Measurements from ENCODE around the gene PTP4A1.

Gene PTP4A1

DNA sequence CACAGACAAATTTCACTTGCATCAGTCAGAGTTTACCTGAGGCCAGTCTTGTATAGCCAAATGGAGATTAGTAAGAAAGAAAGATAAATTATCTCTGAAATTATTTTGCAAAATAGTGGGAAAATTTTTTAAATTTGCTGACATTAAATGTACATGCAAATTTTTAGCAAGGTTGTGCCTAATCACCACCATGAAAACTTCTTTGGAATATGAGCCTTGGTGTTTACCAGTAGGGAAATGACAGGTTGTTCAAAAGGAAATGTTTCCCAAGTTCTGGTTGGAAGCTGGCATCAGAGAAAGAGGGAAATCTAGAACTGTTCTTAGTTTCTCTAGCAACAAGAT, 34.4 kb upstream of the PTP4A1 start:
- Histone ChIP-seq H3K27me3 (ENCODE audit: control insufficient read depth, insufficient read depth, low read length) (no peaks in the 10 kb centered on the region), H3K9ac (ENCODE audit: low read length) (no peak overlapping the region), H3K27ac (ENCODE audit: low read depth, low read length) (no peak overlapping the region), H3K4me3 (ENCODE audit: low read length) (no peak overlapping the region), H3K4me1 (ENCODE audit: control insufficient read depth, insufficient read depth, low read length) (no peaks in the 10 kb centered on the region), H3K36me3 (ENCODE audit: control insufficient read depth, insufficient read depth, low read length) (no peaks in the 10 kb centered on the region)

DNA sequence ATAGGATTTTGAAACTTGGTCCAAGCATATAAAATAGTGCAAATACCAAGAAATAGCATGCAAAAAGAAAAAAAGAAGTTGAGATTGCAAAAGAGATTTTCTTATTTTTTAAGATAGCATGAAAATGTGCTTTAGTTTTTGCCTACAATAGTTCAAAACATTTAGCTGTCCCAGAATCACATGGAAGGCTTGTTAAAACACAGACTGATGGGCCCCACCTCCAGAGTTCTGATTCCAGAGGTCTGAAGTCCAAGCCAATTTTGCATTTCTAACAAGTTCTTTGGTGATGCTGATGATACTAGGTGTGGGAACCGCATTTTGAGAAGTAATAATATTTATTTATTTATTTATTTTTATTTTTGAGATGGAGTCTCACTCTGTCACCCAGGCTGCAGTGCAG, 33.7 kb upstream of the PTP4A1 start:
- no peaks in the 10 kb centered on the region for H3K27me3 ChIP-seq (ENCODE audit: control insufficient read depth, insufficient read depth, low read length)
- no peaks in the 10 kb centered on the region for H3K36me3 ChIP-seq (ENCODE audit: control insufficient read depth, insufficient read depth, low read length)
- no peaks in the 10 kb centered on the region for H3K4me1 ChIP-seq (ENCODE audit: control insufficient read depth, insufficient read depth, low read length)
- no peak overlapping the region for H3K9ac ChIP-seq (ENCODE audit: low read length)
- H3K4me3 ChIP-seq (ENCODE audit: low read length) = no peak overlapping the region
- no peak overlapping the region for H3K27ac ChIP-seq (ENCODE audit: low read depth, low read length)

DNA sequence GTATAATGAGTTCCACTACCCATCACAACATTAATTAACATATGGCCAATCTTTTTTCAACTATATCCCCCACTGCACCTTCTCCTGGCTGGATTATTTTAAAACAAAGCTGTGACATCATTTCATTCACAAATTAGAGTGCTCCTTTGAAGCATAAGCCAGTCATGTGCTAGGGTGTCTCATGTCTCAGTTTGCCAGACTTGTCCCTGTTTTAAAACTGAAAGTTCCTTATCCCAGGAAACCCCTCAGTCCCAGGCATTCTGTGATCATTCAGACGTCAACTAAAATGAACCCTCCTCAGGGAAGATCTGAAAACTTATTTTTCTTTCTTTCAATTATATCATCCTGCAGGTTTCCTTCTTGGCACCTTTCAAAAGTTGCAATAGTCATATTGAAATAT, 29.3 kb upstream of the PTP4A1 start:
- Histone ChIP-seq H3K36me3 (ENCODE audit: control insufficient read depth, insufficient read depth, low read length) (no peaks in the 10 kb centered on the region), H3K4me1 (ENCODE audit: control insufficient read depth, insufficient read depth, low read length) (no peaks in the 10 kb centered on the region), H3K27ac (ENCODE audit: low read depth, low read length) (no peak overlapping the region), H3K27me3 (ENCODE audit: control insufficient read depth, insufficient read depth, low read length) (no peaks in the 10 kb centered on the region), H3K9ac (ENCODE audit: low read length) (no peak overlapping the region), H3K4me3 (ENCODE audit: low read length) (no peak overlapping the region)

DNA sequence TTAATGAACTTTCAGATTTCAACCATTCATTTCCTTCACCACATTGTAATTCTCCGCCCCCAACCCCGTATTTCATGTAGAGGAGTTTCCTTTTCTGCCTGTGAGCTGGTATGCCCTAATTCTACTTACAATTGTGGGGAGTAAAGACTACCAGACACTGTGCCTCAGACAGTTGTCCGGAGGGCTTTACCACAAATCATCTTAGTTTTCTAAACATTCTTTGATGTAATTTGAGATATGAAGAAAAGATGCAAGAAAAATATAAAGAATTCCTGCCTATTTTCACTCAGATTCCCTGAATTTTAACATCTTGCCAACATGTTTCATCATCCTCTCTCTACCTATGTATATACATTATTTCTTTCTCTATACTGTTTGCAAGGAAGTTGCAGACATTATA, 28.3 kb upstream of the PTP4A1 start:
- Histone ChIP-seq H3K4me3 (ENCODE audit: low read length) (no peak overlapping the region), H3K4me1 (ENCODE audit: control insufficient read depth, insufficient read depth, low read length) (no peaks in the 10 kb centered on the region), H3K27ac (ENCODE audit: low read depth, low read length) (no peak overlapping the region), H3K9ac (ENCODE audit: low read length) (no peak overlapping the region), H3K27me3 (ENCODE audit: control insufficient read depth, insufficient read depth, low read length) (no peaks in the 10 kb centered on the region), H3K36me3 (ENCODE audit: control insufficient read depth, insufficient read depth, low read length) (no peaks in the 10 kb centered on the region)

DNA sequence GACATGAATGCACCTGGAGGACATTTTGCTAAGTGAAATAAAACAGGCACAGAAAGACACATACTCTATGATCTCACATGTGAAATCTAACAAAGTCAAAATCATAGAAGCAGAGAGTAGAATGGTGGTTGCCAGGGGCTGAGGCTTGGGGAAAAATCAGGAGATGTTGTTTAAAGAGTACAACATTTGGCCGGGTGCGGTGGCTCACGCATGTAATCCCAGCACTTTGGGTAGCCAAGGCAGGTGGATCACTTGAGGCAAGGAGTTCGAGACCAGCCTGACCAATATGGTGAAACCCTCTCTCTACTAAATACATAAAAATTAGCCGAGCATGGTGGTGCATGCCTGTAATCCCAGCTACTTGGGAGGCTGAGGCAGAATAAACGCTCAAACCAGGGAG, 26.0 kb upstream of the PTP4A1 start:
- H3K9ac ChIP-seq (ENCODE audit: low read length) = no peak overlapping the region

DNA sequence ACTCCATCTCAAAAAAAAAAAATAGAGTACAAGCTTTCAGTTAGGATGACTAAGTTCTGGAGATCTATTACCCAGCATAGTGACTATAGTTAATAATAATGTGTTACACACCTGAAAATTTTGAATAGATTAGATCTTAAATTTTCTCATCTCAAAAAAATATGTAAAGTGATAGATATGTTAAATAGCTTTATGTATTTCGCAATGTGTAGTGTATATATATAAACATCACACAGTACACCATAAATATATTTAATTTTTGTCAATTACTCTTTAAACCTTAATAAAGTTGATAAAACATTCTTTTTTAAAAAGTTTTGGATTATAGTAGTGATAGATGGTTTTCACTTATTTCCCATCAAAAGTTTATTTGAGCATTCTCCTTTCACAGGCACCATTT, 25.6 kb upstream of the PTP4A1 start:
- Histone ChIP-seq H3K36me3 (ENCODE audit: control insufficient read depth, insufficient read depth, low read length) (no peaks in the 10 kb centered on the region), H3K4me1 (ENCODE audit: control insufficient read depth, insufficient read depth, low read length) (no peaks in the 10 kb centered on the region), H3K9ac (ENCODE audit: low read length) (no peak overlapping the region), H3K27ac (ENCODE audit: low read depth, low read length) (no peak overlapping the region), H3K4me3 (ENCODE audit: low read length) (no peak overlapping the region), H3K27me3 (ENCODE audit: control insufficient read depth, insufficient read depth, low read length) (no peaks in the 10 kb centered on the region)

More for the DNA sequence above, 26.0 kb upstream of the PTP4A1 start:
- Histone ChIP-seq H3K27ac (ENCODE audit: low read depth, low read length) (no peak overlapping the region), H3K36me3 (ENCODE audit: control insufficient read depth, insufficient read depth, low read length) (no peaks in the 10 kb centered on the region), H3K27me3 (ENCODE audit: control insufficient read depth, insufficient read depth, low read length) (no peaks in the 10 kb centered on the region), H3K4me1 (ENCODE audit: control insufficient read depth, insufficient read depth, low read length) (no peaks in the 10 kb centered on the region), H3K4me3 (ENCODE audit: low read length) (no peak overlapping the region)

DNA sequence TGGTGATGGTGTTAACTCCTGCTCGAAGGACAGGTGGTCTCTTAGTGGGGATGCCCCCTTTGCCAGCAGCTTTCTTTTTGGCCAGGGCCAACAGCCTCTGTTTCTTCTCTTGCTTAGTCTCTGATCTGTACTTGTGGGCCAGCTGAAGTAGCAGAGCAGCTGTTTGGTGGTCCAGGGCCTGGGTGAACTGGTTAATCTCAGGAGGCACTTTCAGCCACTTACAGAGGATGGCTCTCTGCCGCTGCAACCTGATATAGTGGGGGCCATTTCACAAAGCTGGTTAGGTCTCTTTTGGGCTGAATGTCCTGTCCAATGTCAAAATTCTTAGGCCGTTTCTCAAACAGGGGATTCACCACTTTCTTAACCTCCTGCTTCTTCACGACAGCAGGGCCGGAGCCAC, 23.2 kb upstream of the PTP4A1 start:
- Histone ChIP-seq H3K4me3 (ENCODE audit: low read length) (no peak overlapping the region), H3K27me3 (ENCODE audit: control insufficient read depth, insufficient read depth, low read length) (no peaks in the 10 kb centered on the region), H3K9ac (ENCODE audit: low read length) (no peak overlapping the region), H3K4me1 (ENCODE audit: control insufficient read depth, insufficient read depth, low read length) (no peaks in the 10 kb centered on the region), H3K27ac (ENCODE audit: low read depth, low read length) (no peak overlapping the region), H3K36me3 (ENCODE audit: control insufficient read depth, insufficient read depth, low read length) (no peaks in the 10 kb centered on the region)

DNA sequence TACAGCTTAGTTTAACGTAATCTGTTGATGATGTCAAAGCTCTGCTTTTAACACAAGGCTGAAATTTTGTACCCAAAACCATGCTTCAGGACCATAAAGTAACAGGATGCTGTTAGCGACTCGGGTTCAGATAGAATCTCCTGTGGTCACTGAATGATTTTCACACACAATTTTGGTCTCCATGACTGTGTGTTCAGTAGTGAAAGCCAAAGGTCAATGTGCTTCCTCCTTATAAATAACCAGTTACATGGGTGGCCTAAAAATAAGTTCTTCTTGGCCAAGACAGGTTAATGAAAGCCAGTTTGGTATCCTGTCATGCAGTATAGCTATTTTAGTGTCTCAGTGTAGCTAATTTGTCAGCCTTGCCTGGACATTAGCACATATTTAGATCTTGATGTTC, 19.1 kb upstream of the PTP4A1 start:
- no peaks in the 10 kb centered on the region for H3K27me3 ChIP-seq (ENCODE audit: control insufficient read depth, insufficient read depth, low read length)
- H3K4me3 ChIP-seq (ENCODE audit: low read length) = no peak overlapping the region
- H3K4me1 ChIP-seq (ENCODE audit: control insufficient read depth, insufficient read depth, low read length) = no peaks in the 10 kb centered on the region
- H3K36me3 ChIP-seq (ENCODE audit: control insufficient read depth, insufficient read depth, low read length) = no peaks in the 10 kb centered on the region
- no peak overlapping the region for H3K27ac ChIP-seq (ENCODE audit: low read depth, low read length)
- H3K9ac ChIP-seq (ENCODE audit: low read length) = no peak overlapping the region

DNA sequence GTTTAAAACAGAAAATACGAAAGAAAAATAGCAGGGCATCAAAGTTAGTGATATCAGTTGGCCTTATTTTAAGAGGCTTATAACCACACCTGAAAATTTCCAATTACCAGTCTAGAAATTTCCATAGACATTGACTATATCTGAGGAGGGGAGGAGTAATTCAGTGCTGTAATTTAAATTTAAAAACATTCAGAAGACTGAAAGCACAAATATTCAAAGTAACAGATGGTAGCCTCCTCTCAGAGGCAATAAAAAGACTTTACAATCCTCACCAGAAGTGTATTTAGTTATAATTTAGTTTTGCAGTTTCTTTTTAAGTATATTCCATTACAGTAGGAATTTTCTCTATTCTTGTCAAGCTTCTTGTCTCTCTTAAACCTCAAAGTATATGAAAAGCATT, 18.4 kb upstream of the PTP4A1 start:
- H3K27me3 ChIP-seq (ENCODE audit: control insufficient read depth, insufficient read depth, low read length) = no peaks in the 10 kb centered on the region
- no peak overlapping the region for H3K27ac ChIP-seq (ENCODE audit: low read depth, low read length)
- no peaks in the 10 kb centered on the region for H3K4me1 ChIP-seq (ENCODE audit: control insufficient read depth, insufficient read depth, low read length)
- H3K9ac ChIP-seq (ENCODE audit: low read length) = no peak overlapping the region
- H3K4me3 ChIP-seq (ENCODE audit: low read length) = no peak overlapping the region
- H3K36me3 ChIP-seq (ENCODE audit: control insufficient read depth, insufficient read depth, low read length) = no peaks in the 10 kb centered on the region

DNA sequence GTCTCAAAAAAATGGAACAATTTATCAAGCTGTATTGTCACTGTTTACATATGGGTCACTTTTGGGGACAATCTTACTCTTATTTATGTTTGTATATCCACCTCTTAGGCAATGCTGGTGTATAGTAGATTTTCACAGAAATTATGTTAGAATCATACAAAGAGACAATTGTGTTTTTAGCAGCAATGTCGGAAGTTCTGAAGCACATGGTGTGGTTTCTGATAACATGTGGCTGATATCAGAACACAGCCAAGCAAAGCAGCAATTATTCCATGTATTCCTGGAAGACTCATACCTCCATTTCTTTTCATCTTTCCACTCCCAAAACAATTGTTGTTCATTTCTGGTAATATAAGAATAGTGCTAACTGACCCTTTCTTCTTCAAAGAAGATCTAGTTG, 17.5 kb upstream of the PTP4A1 start:
- no peaks in the 10 kb centered on the region for H3K4me1 ChIP-seq (ENCODE audit: control insufficient read depth, insufficient read depth, low read length)
- H3K4me3 ChIP-seq (ENCODE audit: low read length) = no peak overlapping the region
- no peaks in the 10 kb centered on the region for H3K27me3 ChIP-seq (ENCODE audit: control insufficient read depth, insufficient read depth, low read length)
- H3K9ac ChIP-seq (ENCODE audit: low read length) = no peak overlapping the region
- H3K27ac ChIP-seq (ENCODE audit: low read depth, low read length) = no peak overlapping the region
- no peaks in the 10 kb centered on the region for H3K36me3 ChIP-seq (ENCODE audit: control insufficient read depth, insufficient read depth, low read length)

DNA sequence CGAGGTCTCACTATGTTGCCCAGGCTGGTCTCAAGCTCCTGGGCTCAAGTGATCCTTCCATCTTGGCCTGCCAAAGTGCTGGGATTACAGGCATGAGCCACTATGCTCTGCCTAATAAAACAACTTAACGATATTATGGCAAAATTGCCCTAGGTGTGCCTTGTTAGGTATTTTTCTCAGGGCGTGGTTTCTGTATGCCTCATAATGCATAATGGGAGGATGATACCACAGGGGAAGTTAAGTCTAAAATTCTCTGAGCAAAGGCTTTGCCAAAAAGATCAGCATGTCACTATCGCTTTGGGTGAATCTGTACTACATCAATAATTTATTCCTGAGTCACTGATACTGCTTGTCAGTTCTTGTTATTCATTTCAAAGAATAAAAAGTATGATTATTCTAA, 15.9 kb upstream of the PTP4A1 start:
- no peak overlapping the region for H3K27ac ChIP-seq (ENCODE audit: low read depth, low read length)
- H3K27me3 ChIP-seq (ENCODE audit: control insufficient read depth, insufficient read depth, low read length) = no peaks in the 10 kb centered on the region
- no peak overlapping the region for H3K9ac ChIP-seq (ENCODE audit: low read length)
- H3K36me3 ChIP-seq (ENCODE audit: control insufficient read depth, insufficient read depth, low read length) = no peaks in the 10 kb centered on the region
- H3K4me1 ChIP-seq (ENCODE audit: control insufficient read depth, insufficient read depth, low read length) = no peaks in the 10 kb centered on the region
- no peak overlapping the region for H3K4me3 ChIP-seq (ENCODE audit: low read length)

DNA sequence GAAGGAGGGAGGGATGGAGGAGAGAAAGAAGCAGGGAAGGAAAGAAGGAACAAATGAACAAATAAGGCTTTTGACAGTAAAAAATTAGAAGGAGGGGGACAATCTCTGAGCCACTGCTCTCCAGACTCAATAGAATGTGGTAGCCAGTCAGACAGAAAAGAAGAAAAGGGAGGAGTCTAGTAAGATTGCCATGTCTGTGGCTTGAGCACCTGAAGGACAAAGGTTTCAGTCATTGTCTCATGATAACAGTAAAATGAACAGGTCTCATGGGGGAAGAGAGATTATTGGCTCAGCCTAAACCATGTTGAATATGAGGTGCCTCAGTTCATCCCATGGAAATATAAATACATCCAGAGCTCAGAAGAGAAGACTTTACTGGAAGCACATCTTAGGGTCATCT, 14.0 kb upstream of the PTP4A1 start:
- Histone ChIP-seq H3K4me1 (ENCODE audit: control insufficient read depth, insufficient read depth, low read length) (no peaks in the 10 kb centered on the region), H3K27me3 (ENCODE audit: control insufficient read depth, insufficient read depth, low read length) (no peaks in the 10 kb centered on the region), H3K9ac (ENCODE audit: low read length) (no peak overlapping the region), H3K4me3 (ENCODE audit: low read length) (no peak overlapping the region), H3K36me3 (ENCODE audit: control insufficient read depth, insufficient read depth, low read length) (no peaks in the 10 kb centered on the region), H3K27ac (ENCODE audit: low read depth, low read length) (no peak overlapping the region)

DNA sequence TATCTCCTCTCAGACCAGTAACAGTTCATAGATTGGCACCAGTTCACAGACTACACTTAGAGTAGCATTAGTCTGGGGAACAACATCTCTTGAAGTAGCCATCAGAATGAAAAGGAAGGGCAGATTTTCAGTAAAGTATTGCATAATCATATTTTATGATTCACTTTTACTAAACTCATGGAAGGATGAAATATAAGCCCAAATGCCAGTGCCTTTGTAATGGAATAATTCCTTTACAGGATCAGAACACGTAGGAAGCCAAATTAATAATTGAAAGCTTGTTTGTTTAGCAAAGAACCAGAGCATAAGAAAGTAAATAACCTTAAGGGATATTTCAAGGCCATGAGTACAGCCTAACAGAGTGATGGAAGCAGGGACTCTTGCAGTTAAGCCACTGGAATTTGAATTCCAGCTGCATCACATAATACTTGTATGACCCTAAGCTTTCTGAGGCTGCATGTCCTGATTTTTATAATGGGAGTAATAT, 11.4 kb upstream of the PTP4A1 start:
- Histone ChIP-seq H3K27me3 (ENCODE audit: control insufficient read depth, insufficient read depth, low read length) (no peaks in the 10 kb centered on the region), H3K9ac (ENCODE audit: low read length) (no peak overlapping the region), H3K4me3 (ENCODE audit: low read length) (no peak overlapping the region), H3K36me3 (ENCODE audit: control insufficient read depth, insufficient read depth, low read length) (no peaks in the 10 kb centered on the region), H3K4me1 (ENCODE audit: control insufficient read depth, insufficient read depth, low read length) (no peaks in the 10 kb centered on the region), H3K27ac (ENCODE audit: low read depth, low read length) (no peak overlapping the region)

DNA sequence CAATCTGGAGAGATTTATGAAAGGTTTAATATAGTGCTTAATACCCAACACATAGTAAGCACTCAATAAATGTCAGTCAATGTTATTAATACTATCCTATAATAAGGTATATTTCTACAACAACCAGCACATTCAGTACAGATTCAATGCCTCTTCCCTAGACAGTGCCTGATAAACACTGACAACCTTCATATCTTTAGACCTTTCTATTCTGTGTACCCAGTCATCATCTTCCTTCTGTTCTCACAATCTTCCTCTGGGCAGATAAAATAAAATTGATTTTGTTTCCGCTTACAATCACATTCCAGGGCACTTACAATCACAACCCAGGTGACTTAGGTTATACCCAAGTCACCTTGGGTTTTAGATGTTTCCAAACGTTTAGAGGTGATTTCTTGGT, 11.0 kb upstream of the PTP4A1 start:
- Histone ChIP-seq H3K9ac (ENCODE audit: low read length) (no peak overlapping the region), H3K4me3 (ENCODE audit: low read length) (no peak overlapping the region)

More for the DNA sequence above, 11.0 kb upstream of the PTP4A1 start:
- no peaks in the 10 kb centered on the region for H3K4me1 ChIP-seq (ENCODE audit: control insufficient read depth, insufficient read depth, low read length)
- no peak overlapping the region for H3K27ac ChIP-seq (ENCODE audit: low read depth, low read length)
- no peaks in the 10 kb centered on the region for H3K36me3 ChIP-seq (ENCODE audit: control insufficient read depth, insufficient read depth, low read length)
- no peaks in the 10 kb centered on the region for H3K27me3 ChIP-seq (ENCODE audit: control insufficient read depth, insufficient read depth, low read length)
